B cell (primary cell): Measurements from ENCODE around the gene MDM1. TPM values are rescaled to one million over a fixed set of nuclear protein-coding genes. Genes with fewer than 3 reads are reported as not detected.
A peak's percentile ranks its signal among the peaks of the same experiment; 100 is the strongest.

ENCODE experiments used
- ATAC-seq: fragments of 200-7000 bp; cut with Tn5 transposase; one replicate; pipeline ENCODE4 v1.10.0; 2021; ENCODE audit warnings: low read depth, mild to moderate bottlenecking, moderate number of reproducible peaks, moderate library complexity
- CTCF ChIA-PET: fragments of 350-600 bp; sonication (Branson Sonifier 250); formaldehyde crosslinking; loops from one replicate; lab custom pipeline; 2021; ENCODE audit warnings: antibody characterized with exemption, inconsistent platforms; lab: Charles Lee
- POLR2A ChIA-PET: fragments of 350-600 bp; sonication (Branson Sonifier 250); formaldehyde crosslinking; loops from one replicate; lab custom pipeline; 2021; ENCODE audit warnings: antibody characterized with exemption; lab: Charles Lee
- DNase-seq: peaks from one replicate; pipeline ENCODE4 v3.0.0; 2013
- H2AFZ ChIP-seq: 2 replicates; pipeline ENCODE4 v1.6.1; 2012; ENCODE audit warnings: mild to moderate bottlenecking, low read depth, low read length; ENCODE audit not compliant: insufficient read depth, poor library complexity, severe bottlenecking
- H3K27ac ChIP-seq, 2 donors: 1 replicate in 1 of 2; 2 replicates in 1 of 2; pipeline ENCODE4 v1.5.1; 2012 to 2013; ENCODE audit warnings: low read length in 2 of 2, mild to moderate bottlenecking in 2 of 2, moderate library complexity in 1 of 2
- H3K27me3 ChIP-seq, 4 experiments: fragments of 200-600 bp in 1 of 4; sonication (generic) in 1 of 4; replicated peaks in 1 of 4; 1 replicate in 2 of 4; 2 replicates in 2 of 4; pipeline versions ENCODE4 v1.6.1 to v1.7.0; 2013 to 2016; ENCODE audit warnings: low read length in 3 of 4, mild to moderate bottlenecking in 2 of 4, mixed read lengths in 1 of 4, moderate library complexity in 1 of 4; ENCODE audit not compliant: insufficient read depth in 4 of 4, control insufficient read depth in 3 of 4; ENCODE audit errors: control extremely low read depth in 1 of 4
- H3K36me3 ChIP-seq, 2 experiments: replicated peaks in 1 of 2; 1 replicate in 1 of 2; 2 replicates in 1 of 2; pipeline versions ENCODE4 v1.6.1 to v1.7.1; 2013; ENCODE audit warnings: low read length in 1 of 2; ENCODE audit not compliant: insufficient read depth in 2 of 2, control insufficient read depth in 1 of 2; ENCODE audit errors: control extremely low read depth in 1 of 2, extremely low read depth in 1 of 2
- H3K4me1 ChIP-seq, 2 donors: fragments of 200-600 bp in 1 of 2; sonication (generic) in 1 of 2; 1 replicate in 1 of 2; 2 replicates in 1 of 2; pipeline versions ENCODE4 v1.5.1 to v1.6.1; 2013 to 2017; ENCODE audit warnings: low read length in 2 of 2; ENCODE audit not compliant: control insufficient read depth in 2 of 2, insufficient read depth in 2 of 2
- H3K4me2 ChIP-seq: replicated peaks from 2 replicates; pipeline ENCODE3; 2012; ENCODE audit warnings: mild to moderate bottlenecking, low read depth, low read length; ENCODE audit not compliant: poor library complexity, severe bottlenecking
- H3K4me3 ChIP-seq, 5 experiments: fragments of 200-600 bp in 1 of 5; sonication (generic) in 1 of 5; 1 replicate in 3 of 5; 2 replicates in 2 of 5; pipeline versions ENCODE4 v1.5.1 to v1.7.0; 2011 to 2016; ENCODE audit warnings: low read length in 4 of 5, mild to moderate bottlenecking in 4 of 5, low read depth in 2 of 5, control low read depth in 1 of 5, moderate library complexity in 1 of 5; ENCODE audit not compliant: insufficient read depth in 1 of 5; ENCODE audit errors: control extremely low read depth in 1 of 5, extremely low read depth in 1 of 5
- H3K79me2 ChIP-seq: fragments of 200-600 bp; sonication (generic); one replicate; pipeline ENCODE4 v1.6.0; 2016; ENCODE audit warnings: low read length; ENCODE audit not compliant: control insufficient read depth, insufficient read depth
- H3K9ac ChIP-seq: fragments of 200-600 bp; sonication (generic); 2 replicates; pipeline ENCODE4 v1.6.1; 2017; ENCODE audit warnings: mild to moderate bottlenecking, low read length, moderate library complexity
- H3K9me3 ChIP-seq, 3 donors: one replicate each; pipeline versions ENCODE4 v1.6.1 to v1.7.1; 2013; ENCODE audit warnings: low read length in 2 of 3; ENCODE audit not compliant: control insufficient read depth in 2 of 3, insufficient read depth in 1 of 3; ENCODE audit errors: control extremely low read depth in 1 of 3
- H4K20me1 ChIP-seq: 2 replicates; pipeline ENCODE4 v1.6.0; 2012; ENCODE audit warnings: mild to moderate bottlenecking, low read length; ENCODE audit not compliant: insufficient read depth, control insufficient read depth, poor library complexity, severe bottlenecking
- H3K27ac Mint-ChIP-seq: one replicate; pipeline ENCODE4 v1.8.0; 2021; ENCODE audit warnings: mixed read lengths
- H3K27me3 Mint-ChIP-seq: one replicate; pipeline ENCODE4 v1.8.0; 2021; ENCODE audit warnings: mixed read lengths
- H3K4me1 Mint-ChIP-seq: one replicate; pipeline ENCODE4 v1.8.0; 2021; ENCODE audit warnings: mixed read lengths
- H3K4me3 Mint-ChIP-seq: one replicate; pipeline ENCODE4 v1.8.0; 2021; ENCODE audit warnings: mixed read lengths
- H3K9me3 Mint-ChIP-seq: one replicate; pipeline ENCODE4 v1.8.0; 2022; ENCODE audit warnings: mixed read lengths; ENCODE audit not compliant: insufficient read depth
- CTCF ChIP-seq: fragments of 200-600 bp; IDR thresholded peaks from one replicate; pipeline ENCODE4 v1.8.0; 2022; ENCODE audit warnings: antibody characterized with exemption, mild to moderate bottlenecking
- EZH2 ChIP-seq: IDR thresholded peaks from 2 replicates; pipeline ENCODE4 v1.6.1; 2012; ENCODE audit warnings: borderline replicate concordance, low read depth, mild to moderate bottlenecking, moderate library complexity, low read length; ENCODE audit not compliant: insufficient read depth, poor library complexity, severe bottlenecking
- WGBS: methylation state at CpG from one replicate; pipeline ENCODE4 v1.1.5; 2013; ENCODE audit warnings: missing lambda C conversion rate; ENCODE audit not compliant: insufficient coverage; 5-methylcytosine and 5-hydroxymethylcytosine counted together
- intact Hi-C: fragments of 100-400 bp; cut with micrococcal nuclease; formaldehyde crosslinking; loops from one replicate; pipeline ENCODE4 v1.10.0; 2022
- polyA plus RNA-seq: library from polyadenylated mRNA; depleted of rRNA; stranded (reverse); fragments of >200 nt; gene quantifications from 2 replicates; pipeline ENCODE4 v1.2.3, GENCODE V29; 2012
- total RNA-seq, 2 donors: library from RNA; stranded (reverse); fragments of 120-200 nt in 1 of 2; gene quantifications; 1 replicate in 1 of 2; 2 replicates in 1 of 2; pipeline versions ENCODE4 v1.2.3 to v1.2.4, GENCODE V29; 2013 to 2022

The MDM1 gene
- total and polyA plus RNA-seq, 2 donors (not counting 1 experiment from before 2014, with no cell fraction given) = 13.9 to 38.3 TPM

GRCh38 chr12:68335462-68335861 lies 3.3 kb upstream of the MDM1 start:
- Histone ChIP-seq H3K4me2 (no peak overlapping the region), H3K27ac (no peak overlapping the region), H4K20me1 (no peaks in the 10 kb centered on the region), H3K4me1 (peaks cover 12 to 14% of the 10 kb centered on the region in 2 donors), H2AFZ (no peak overlapping the region), H3K4me3 (no peak overlapping the region), H3K79me2 (peaks cover 8% of the 10 kb centered on the region), H3K9ac (no peak overlapping the region), H3K27me3 (no peaks in the 10 kb centered on the region), H3K9me3 (no peaks in the 10 kb centered on the region), H3K36me3 (no peaks in the 10 kb centered on the region)
- no peak overlapping the region for H3K4me3 Mint-ChIP-seq
- WGBS = no CpG with 5 or more reads among the region's 3 CpGs
- no peaks in the 10 kb centered on the region for H3K27me3 Mint-ChIP-seq
- intact Hi-C loops = no loop called here
- DNase-seq (no peak), ATAC-seq (no peak)
- no peaks in the 10 kb centered on the region for H3K9me3 Mint-ChIP-seq
- H3K4me1 Mint-ChIP-seq = peaks cover 26% of the 10 kb centered on the region
- TF ChIP-seq EZH2 = no peak
- no peak for TF ChIP-seq CTCF
- ChIA-PET POLR2A (interaction anchor here (0.6 to 0.7 kb wide), 2 partner anchors 203 to 348 kb away, joined by 3 read pairs; no protein-coding TSS in a partner anchor), CTCF (interaction anchor here (1.9 kb wide), 1 partner anchor 18 kb away, joined by 10 read pairs; no protein-coding TSS in a partner anchor)
- H3K27ac Mint-ChIP-seq = no peak overlapping the region

- H3K27me3 Mint-ChIP-seq = no peaks in the 10 kb centered on the region
- ChIA-PET POLR2A (no interaction called here), CTCF (interaction anchor here (0.6 to 1.9 kb wide), 9 partner anchors 17 to 1252 kb away, joined by 3 to 10 read pairs (median 4); partner anchors contain the start of gene SLC35E3)
- H3K9me3 Mint-ChIP-seq = no peaks in the 10 kb centered on the region
- Histone ChIP-seq H3K9me3 (no peaks in the 10 kb centered on the region), H3K27me3 (no peaks in the 10 kb centered on the region), H4K20me1 (no peaks in the 10 kb centered on the region), H3K9ac (no peak overlapping the region), H3K4me1 (peaks cover 12 to 14% of the 10 kb centered on the region in 2 donors), H3K4me2 (no peak overlapping the region), H3K79me2 (peaks cover 17% of the 10 kb centered on the region), H3K4me3 (no peak overlapping the region), H3K27ac (no peak overlapping the region), H3K36me3 (peaks cover 0 to 3% of the 10 kb centered on the region in 2 experiments), H2AFZ (peak overlapping the region; percentile 50)
- peak; percentile 48 for DNase-seq
- no peak for ATAC-seq
- intact Hi-C loops = loop anchor here (5.0 kb wide), 3 partner anchors 903 to 1403 kb away; partner anchors contain the start of genes CCT2, CPSF6 and RAB3IP
- 31% methylated on average over 2 of the region's 4 CpGs for WGBS
- H3K27ac Mint-ChIP-seq = peak overlapping the region; percentile 50
- no peak for TF ChIP-seq EZH2
- TF ChIP-seq CTCF = no peak
- peak overlapping the region; percentile 48 for H3K4me3 Mint-ChIP-seq
- peaks cover 32% of the 10 kb centered on the region for H3K4me1 Mint-ChIP-seq
Measured at GRCh38 chr12:68334132-68334531, 2.0 kb upstream of the MDM1 start.
